ENCODE measurements around the gene ESYT3.

The ESYT3 gene

GRCh38 chr3:138434276-138434874 lies at the start of gene ESYT3:
ESYT3 (plus strand) TSS chr3:138434616; CDS start chr3:138434799, 183 bp downstream.
- DNase-seq, result peak; percentile 33

- DNase-seq, result no peak
Observed at GRCh38 chr3:138384976-138385375, 49.4 kb upstream of the ESYT3 start.

GRCh38 chr3:138389144-138389601 lies 45.2 kb upstream of the ESYT3 start:
- no peak for DNase-seq

GRCh38 chr3:138389841-138390581 lies 44.4 kb upstream of the ESYT3 start:
- DNase-seq, result peak; percentile 41

GRCh38 chr3:138390582-138390932 lies 43.9 kb upstream of the ESYT3 start:
- DNase-seq, result no peak

GRCh38 chr3:138394156-138394555 lies 40.3 kb upstream of the ESYT3 start:
- no peak for DNase-seq

GRCh38 chr3:138394686-138395085 lies 39.7 kb upstream of the ESYT3 start:
- DNase-seq, result no peak

GRCh38 chr3:138395865-138396751 lies 38.3 kb upstream of the ESYT3 start:
- DNase-seq, result no peak

GRCh38 chr3:138396752-138397410 lies 37.5 kb upstream of the ESYT3 start:
- no peak for DNase-seq

GRCh38 chr3:138397983-138398382 lies 36.4 kb upstream of the ESYT3 start:
- no peak for DNase-seq

GRCh38 chr3:138398791-138399575 lies 35.4 kb upstream of the ESYT3 start:
- no peak for DNase-seq

- no peak for DNase-seq
Observed at GRCh38 chr3:138399766-138400165, 34.6 kb upstream of the ESYT3 start.

- DNase-seq, result no peak
Observed at GRCh38 chr3:138400651-138401070, 33.8 kb upstream of the ESYT3 start.

GRCh38 chr3:138401834-138402233 lies 32.6 kb upstream of the ESYT3 start:
- no peak for DNase-seq

- no peak for DNase-seq
Observed at GRCh38 chr3:138404121-138404520, 30.3 kb upstream of the ESYT3 start.

- DNase-seq, result no peak
Observed at GRCh38 chr3:138405001-138405400, 29.4 kb upstream of the ESYT3 start.

- no peak for DNase-seq
Observed at GRCh38 chr3:138405486-138405885, 28.9 kb upstream of the ESYT3 start.

GRCh38 chr3:138406606-138407005 lies 27.8 kb upstream of the ESYT3 start:
- DNase-seq, result no peak

- DNase-seq, result no peak
Observed at GRCh38 chr3:138407236-138407907, 27.0 kb upstream of the ESYT3 start.

GRCh38 chr3:138408751-138409570 lies 25.5 kb upstream of the ESYT3 start:
- DNase-seq, result peak; percentile 52

Measured in midbrain (tissue), 1 donor.